Measurements from ENCODE around the gene GNPDA1.

GRCh38 chr5:142032747-142033631 is 20.2 kb upstream of the GNPDA1 start:
- TF ChIP-seq POLR2A (IDR thresholded peaks at IDR 0.05): no peak
- TF ChIP-seq CTCF (IDR thresholded peaks at IDR 0.05): no peak

Data from body of pancreas (tissue), 4 donors.